ENCODE results near the gene PREX1. TPM values are rescaled to one million over a fixed set of nuclear protein-coding genes. Genes with fewer than 3 reads are reported as not detected.

The PREX1 gene
- polyA plus RNA-seq, 1 donor, result 9.9 TPM

DNA sequence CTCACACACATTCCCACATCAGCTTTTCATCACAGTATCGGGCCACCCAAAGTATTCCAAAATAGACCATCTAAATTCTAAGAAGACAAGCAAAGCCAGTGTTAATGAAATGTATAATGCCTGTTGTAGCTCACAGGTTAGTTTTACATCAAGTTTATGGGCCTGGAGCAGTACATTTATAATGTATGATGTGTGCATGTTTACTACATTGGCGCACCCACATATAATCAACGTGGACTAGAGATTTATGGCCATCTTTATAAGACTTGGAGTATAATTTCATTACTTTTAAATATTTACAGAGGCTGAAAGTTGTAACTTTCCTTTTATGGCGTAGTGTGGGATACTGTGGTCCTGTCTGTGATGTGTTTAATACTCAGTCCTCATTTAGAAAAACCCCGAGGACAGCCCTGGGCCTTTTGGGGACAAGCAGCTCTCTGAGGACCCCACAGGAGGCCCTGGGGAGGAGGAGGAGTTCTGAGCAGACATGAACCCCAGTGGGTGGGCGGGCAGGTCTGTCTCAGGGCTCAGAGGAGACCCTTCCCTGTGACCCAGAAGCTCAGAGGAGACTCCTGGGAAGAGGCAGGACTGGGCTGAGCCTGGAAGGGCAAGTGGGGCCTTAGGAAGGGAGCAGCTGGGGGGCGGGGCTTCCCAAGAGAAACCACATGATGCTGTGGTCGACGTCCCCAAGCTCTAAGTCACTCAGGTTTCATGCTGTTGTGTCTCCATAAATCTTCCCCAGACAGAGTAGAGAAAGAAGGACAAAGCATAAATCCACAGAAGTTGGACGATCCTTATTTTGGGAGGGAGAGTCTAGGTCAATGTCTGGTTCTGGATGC is 232.1 kb downstream of the PREX1 start:
- H3K9me3 ChIP-seq (ENCODE audit: control insufficient read depth, low read depth, low read length), result no peaks in the 10 kb centered on the region
- no peak for DNase-seq
- H3K27me3 ChIP-seq (ENCODE audit: control insufficient read depth, insufficient read depth, low read length), result no peaks in the 10 kb centered on the region
- H3K4me1 ChIP-seq (ENCODE audit: control insufficient read depth, insufficient read depth, low read length), result no peaks in the 10 kb centered on the region
- H3K36me3 ChIP-seq (ENCODE audit: control insufficient read depth, insufficient read depth, low read length), result no peaks in the 10 kb centered on the region
- H3K27ac ChIP-seq (ENCODE audit: low read length), result no peak overlapping the region
- no CpG with 5 or more reads among the region's 10 CpGs for WGBS (ENCODE audit: insufficient coverage, low lambda C conversion rate)
- H3K4me3 ChIP-seq (ENCODE audit: low read length), result no peak overlapping the region

GRCh38 chr20:48594533-48594932 is 233.3 kb downstream of the PREX1 start:
- H3K36me3 ChIP-seq (ENCODE audit: control insufficient read depth, insufficient read depth, low read length), result no peaks in the 10 kb centered on the region
- no peaks in the 10 kb centered on the region for H3K27me3 ChIP-seq (ENCODE audit: control insufficient read depth, insufficient read depth, low read length)
- H3K4me1 ChIP-seq (ENCODE audit: control insufficient read depth, insufficient read depth, low read length), result no peaks in the 10 kb centered on the region
- no CpG with 5 or more reads among the region's 3 CpGs for WGBS (ENCODE audit: insufficient coverage, low lambda C conversion rate)
- H3K27ac ChIP-seq (ENCODE audit: low read length), result no peak overlapping the region
- H3K9me3 ChIP-seq (ENCODE audit: control insufficient read depth, low read depth, low read length), result no peaks in the 10 kb centered on the region
- DNase-seq, result no peak
- no peak overlapping the region for H3K4me3 ChIP-seq (ENCODE audit: low read length)

GRCh38 chr20:48592107-48592940 is 235.5 kb downstream of the PREX1 start:
- Histone ChIP-seq H3K4me3 (ENCODE audit: low read length) (no peak overlapping the region), H3K27me3 (ENCODE audit: control insufficient read depth, insufficient read depth, low read length) (no peaks in the 10 kb centered on the region), H3K36me3 (ENCODE audit: control insufficient read depth, insufficient read depth, low read length) (no peaks in the 10 kb centered on the region), H3K9me3 (ENCODE audit: control insufficient read depth, low read depth, low read length) (no peaks in the 10 kb centered on the region), H3K4me1 (ENCODE audit: control insufficient read depth, insufficient read depth, low read length) (no peaks in the 10 kb centered on the region), H3K27ac (ENCODE audit: low read length) (no peak overlapping the region)
- DNase-seq, result no peak
- WGBS (ENCODE audit: insufficient coverage, low lambda C conversion rate), result 92% methylated on average over 2 of the region's 8 CpGs

DNA sequence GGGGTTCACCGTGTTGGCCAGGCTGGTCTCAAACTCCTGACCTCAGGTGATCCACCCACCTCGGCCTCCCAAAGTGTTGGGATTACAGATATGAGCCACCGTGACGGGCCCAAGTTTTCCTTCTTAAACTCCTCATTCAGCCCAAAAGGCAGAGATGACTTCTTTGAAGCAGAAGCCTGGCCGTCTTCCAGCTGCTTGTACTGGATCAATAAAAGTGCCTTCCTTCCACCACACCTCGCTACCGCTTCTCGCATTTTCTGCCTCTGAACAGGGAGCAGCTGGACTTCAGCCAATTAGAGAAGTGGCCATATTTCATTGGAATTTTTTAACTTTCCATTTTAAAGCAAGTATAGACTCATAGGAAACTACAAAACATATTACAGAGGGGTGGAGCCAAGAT is 241.1 kb downstream of the PREX1 start:
- H3K4me3 ChIP-seq (ENCODE audit: low read length), result no peak overlapping the region
- peaks cover 3% of the 10 kb centered on the region for H3K27me3 ChIP-seq (ENCODE audit: control insufficient read depth, insufficient read depth, low read length)
- no peaks in the 10 kb centered on the region for H3K9me3 ChIP-seq (ENCODE audit: control insufficient read depth, low read depth, low read length)
- no peak for DNase-seq
- H3K27ac ChIP-seq (ENCODE audit: low read length), result no peak overlapping the region
- no peaks in the 10 kb centered on the region for H3K4me1 ChIP-seq (ENCODE audit: control insufficient read depth, insufficient read depth, low read length)
- WGBS (ENCODE audit: insufficient coverage, low lambda C conversion rate), result 58% methylated on average over 4 of the region's 8 CpGs
- no peaks in the 10 kb centered on the region for H3K36me3 ChIP-seq (ENCODE audit: control insufficient read depth, insufficient read depth, low read length)

DNA sequence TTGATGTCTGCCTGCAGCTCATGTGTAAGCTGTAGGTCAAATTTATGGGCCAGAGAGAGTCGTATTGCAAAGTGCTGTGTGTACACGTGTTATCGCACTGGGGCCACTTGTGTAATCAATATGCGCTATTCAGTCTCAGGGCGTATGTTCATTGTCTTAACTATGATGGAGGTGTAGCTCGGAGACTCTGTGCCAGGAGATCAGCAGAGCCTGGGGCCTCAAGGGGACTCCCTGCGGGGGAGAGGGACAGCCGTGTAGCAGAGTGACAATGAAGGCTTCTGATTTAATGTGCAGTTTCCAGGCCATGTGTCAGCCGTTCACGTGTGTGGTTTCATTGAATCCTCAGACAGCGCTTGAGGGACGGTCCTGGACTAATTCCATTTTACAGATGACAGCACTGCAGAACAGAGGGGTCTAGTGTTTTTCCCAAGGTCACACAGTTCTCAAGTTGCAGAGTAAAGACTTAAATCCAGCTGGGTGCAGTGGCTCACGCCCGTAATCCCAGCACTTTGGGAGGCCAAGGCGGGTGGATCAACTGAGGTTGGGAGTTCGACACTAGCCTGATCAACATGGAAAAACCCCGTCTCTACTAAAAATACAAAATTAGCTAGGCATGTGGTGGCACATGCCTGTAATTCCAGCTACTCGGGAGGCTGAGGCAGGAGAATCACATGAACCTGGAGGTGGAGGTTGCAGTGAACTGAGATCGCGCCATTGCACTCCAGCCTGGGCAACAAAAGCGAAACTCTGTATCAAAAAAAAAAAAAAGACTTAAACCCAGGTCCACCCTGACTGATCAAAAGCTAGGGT is 242.5 kb downstream of the PREX1 start:
- Histone ChIP-seq H3K36me3 (ENCODE audit: control insufficient read depth, insufficient read depth, low read length) (no peaks in the 10 kb centered on the region), H3K9me3 (ENCODE audit: control insufficient read depth, low read depth, low read length) (no peaks in the 10 kb centered on the region), H3K4me3 (ENCODE audit: low read length) (no peak overlapping the region), H3K27me3 (ENCODE audit: control insufficient read depth, insufficient read depth, low read length) (peaks cover 3% of the 10 kb centered on the region), H3K4me1 (ENCODE audit: control insufficient read depth, insufficient read depth, low read length) (no peaks in the 10 kb centered on the region), H3K27ac (ENCODE audit: low read length) (no peak overlapping the region)
- DNase-seq, result peak; percentile 32 to 73
- WGBS (ENCODE audit: insufficient coverage, low lambda C conversion rate), result 17% methylated on average over 2 of the region's 21 CpGs

DNA sequence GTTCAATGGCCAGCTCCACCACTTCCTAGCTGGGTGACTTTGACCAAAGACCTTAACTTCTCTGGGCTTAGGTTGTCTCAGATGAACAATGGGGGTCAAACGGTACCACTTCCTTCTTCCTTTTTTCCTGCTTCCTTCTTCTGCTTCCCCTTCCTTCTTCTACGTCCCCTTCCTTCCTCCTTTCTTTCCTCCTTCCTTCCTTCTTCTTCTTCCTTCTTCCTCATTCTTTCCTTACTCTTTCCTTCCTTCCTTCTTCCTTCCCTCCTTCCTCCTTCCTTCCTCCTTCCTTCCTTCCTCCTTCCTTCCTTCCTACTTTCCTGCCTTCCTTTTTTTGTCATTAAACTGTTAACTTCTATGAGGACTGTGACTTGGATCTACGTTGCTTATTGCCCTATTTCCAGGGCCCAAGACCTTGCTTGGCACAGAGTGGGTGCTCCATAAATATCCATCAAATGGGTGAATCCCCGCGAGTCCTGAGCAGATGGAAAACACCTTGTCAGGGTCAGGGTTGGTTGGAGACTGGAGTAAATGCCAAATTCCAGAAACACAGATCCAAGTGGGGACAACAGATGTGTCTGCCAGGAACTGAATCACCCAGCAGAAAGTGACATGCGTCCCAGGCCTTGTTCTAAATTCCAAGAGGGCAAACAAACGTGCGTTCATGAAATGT is 243.3 kb downstream of the PREX1 start:
- Histone ChIP-seq H3K27me3 (ENCODE audit: control insufficient read depth, insufficient read depth, low read length) (peaks cover 3% of the 10 kb centered on the region), H3K36me3 (ENCODE audit: control insufficient read depth, insufficient read depth, low read length) (no peaks in the 10 kb centered on the region), H3K4me3 (ENCODE audit: low read length) (no peak overlapping the region), H3K9me3 (ENCODE audit: control insufficient read depth, low read depth, low read length) (no peaks in the 10 kb centered on the region), H3K4me1 (ENCODE audit: control insufficient read depth, insufficient read depth, low read length) (no peaks in the 10 kb centered on the region), H3K27ac (ENCODE audit: low read length) (no peak overlapping the region)
- 74% methylated on average over 3 of the region's 8 CpGs for WGBS (ENCODE audit: insufficient coverage, low lambda C conversion rate)
- DNase-seq, result no peak

DNA sequence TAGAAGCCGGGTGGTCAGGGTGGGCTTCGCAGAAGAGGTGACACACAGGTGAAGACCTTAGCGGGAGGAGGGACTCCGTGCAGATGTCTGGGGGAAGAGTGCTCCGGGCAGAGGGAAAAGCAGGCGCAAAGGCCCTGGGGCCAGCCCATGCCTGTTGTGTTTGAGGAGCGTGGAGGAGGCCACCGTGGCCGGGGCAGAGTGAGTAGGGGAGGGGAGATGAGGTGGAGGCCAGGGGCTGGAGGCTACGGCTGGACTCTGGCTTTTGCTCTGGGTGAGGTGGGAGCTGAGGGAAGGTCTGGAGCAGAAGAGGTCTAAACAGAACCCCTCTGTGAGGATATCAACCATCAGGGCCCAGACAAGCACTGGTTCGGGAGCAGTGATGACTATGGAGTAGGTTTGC is 244.0 kb downstream of the PREX1 start:
- H3K27me3 ChIP-seq (ENCODE audit: control insufficient read depth, insufficient read depth, low read length), result peaks cover 3% of the 10 kb centered on the region
- WGBS (ENCODE audit: insufficient coverage, low lambda C conversion rate), result 100% methylated on average over 2 of the region's 11 CpGs
- H3K4me1 ChIP-seq (ENCODE audit: control insufficient read depth, insufficient read depth, low read length), result no peaks in the 10 kb centered on the region
- H3K36me3 ChIP-seq (ENCODE audit: control insufficient read depth, insufficient read depth, low read length), result no peaks in the 10 kb centered on the region
- no peak overlapping the region for H3K4me3 ChIP-seq (ENCODE audit: low read length)
- no peak for DNase-seq
- H3K9me3 ChIP-seq (ENCODE audit: control insufficient read depth, low read depth, low read length), result no peaks in the 10 kb centered on the region
- no peak overlapping the region for H3K27ac ChIP-seq (ENCODE audit: low read length)

GRCh38 chr20:48583171-48583570 is 244.6 kb downstream of the PREX1 start:
- H3K4me3 ChIP-seq (ENCODE audit: low read length), result no peak overlapping the region
- DNase-seq, result no peak
- no peak overlapping the region for H3K27ac ChIP-seq (ENCODE audit: low read length)
- no CpG with 5 or more reads among the region's 11 CpGs for WGBS (ENCODE audit: insufficient coverage, low lambda C conversion rate)
- no peaks in the 10 kb centered on the region for H3K36me3 ChIP-seq (ENCODE audit: control insufficient read depth, insufficient read depth, low read length)
- H3K4me1 ChIP-seq (ENCODE audit: control insufficient read depth, insufficient read depth, low read length), result no peaks in the 10 kb centered on the region
- H3K27me3 ChIP-seq (ENCODE audit: control insufficient read depth, insufficient read depth, low read length), result peaks cover 3% of the 10 kb centered on the region
- H3K9me3 ChIP-seq (ENCODE audit: control insufficient read depth, low read depth, low read length), result no peaks in the 10 kb centered on the region

DNA sequence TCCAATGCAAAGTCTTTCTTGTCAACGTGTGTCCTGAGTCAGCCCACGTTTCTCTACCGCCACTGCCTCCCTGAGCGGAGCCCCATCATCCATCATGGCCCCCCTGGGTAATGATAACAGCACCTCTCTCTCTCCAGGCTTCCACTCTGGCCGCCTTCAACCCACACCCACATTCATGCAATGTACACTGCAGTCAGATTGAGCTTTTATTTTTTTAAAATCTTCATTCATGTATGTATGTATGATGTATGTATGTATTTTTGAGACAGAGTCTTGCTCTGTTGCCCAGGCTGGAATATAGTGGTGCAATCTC is 245.2 kb downstream of the PREX1 start:
- Histone ChIP-seq H3K27me3 (ENCODE audit: control insufficient read depth, insufficient read depth, low read length) (peaks cover 3% of the 10 kb centered on the region), H3K4me1 (ENCODE audit: control insufficient read depth, insufficient read depth, low read length) (no peaks in the 10 kb centered on the region), H3K9me3 (ENCODE audit: control insufficient read depth, low read depth, low read length) (no peaks in the 10 kb centered on the region), H3K36me3 (ENCODE audit: control insufficient read depth, insufficient read depth, low read length) (no peaks in the 10 kb centered on the region), H3K4me3 (ENCODE audit: low read length) (no peak overlapping the region), H3K27ac (ENCODE audit: low read length) (no peak overlapping the region)
- no peak for DNase-seq
- WGBS (ENCODE audit: insufficient coverage, low lambda C conversion rate), result no CpG with 5 or more reads among the region's 5 CpGs

DNA sequence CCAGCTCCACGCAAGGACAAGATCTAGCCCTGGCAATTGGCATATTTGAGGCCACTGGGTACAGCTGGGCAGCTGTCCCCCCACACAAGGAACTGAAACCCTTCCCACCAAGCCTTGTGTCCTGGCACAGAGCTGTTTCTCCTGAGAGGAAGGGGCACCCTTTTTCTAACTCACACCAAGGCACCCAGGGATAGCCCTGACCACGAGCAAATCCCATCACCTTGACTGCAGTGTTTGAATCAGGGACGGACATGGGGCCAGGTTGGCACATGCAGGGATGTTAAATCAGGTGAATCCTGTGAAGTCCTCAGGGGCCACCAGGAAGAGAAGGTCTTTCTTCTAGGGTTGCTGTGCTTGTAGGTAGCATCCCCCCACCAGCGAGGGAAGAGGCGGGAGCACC is 246.6 kb downstream of the PREX1 start:
- no peaks in the 10 kb centered on the region for H3K9me3 ChIP-seq (ENCODE audit: control insufficient read depth, low read depth, low read length)
- peaks cover 3% of the 10 kb centered on the region for H3K27me3 ChIP-seq (ENCODE audit: control insufficient read depth, insufficient read depth, low read length)
- no peak overlapping the region for H3K4me3 ChIP-seq (ENCODE audit: low read length)
- WGBS (ENCODE audit: insufficient coverage, low lambda C conversion rate), result no CpG with 5 or more reads among the region's 5 CpGs
- H3K4me1 ChIP-seq (ENCODE audit: control insufficient read depth, insufficient read depth, low read length), result no peaks in the 10 kb centered on the region
- no peak overlapping the region for H3K27ac ChIP-seq (ENCODE audit: low read length)
- H3K36me3 ChIP-seq (ENCODE audit: control insufficient read depth, insufficient read depth, low read length), result no peaks in the 10 kb centered on the region
- DNase-seq, result no peak

Measured in large intestine (tissue), 3 donors.